Adrenal gland (tissue), 12 donors: ENCODE measurements around the gene OTX1. TPM values are rescaled to one million over a fixed set of nuclear protein-coding genes. Genes with fewer than 3 reads are reported as not detected.

Experiments used
- DNase-seq, 7 donors: peaks; one replicate each; pipeline ENCODE4 v3.0.0-alpha.2; 2019 to 2020
- H3K27ac ChIP-seq, 5 donors: fragments of 200-600 bp; sonication (generic) in 4 of 5; 1 replicate in 3 of 5; 2 replicates in 2 of 5; pipeline versions ENCODE4 v1.5.1 to v1.8.0; 2016 to 2020; ENCODE audit warnings: mild to moderate bottlenecking in 1 of 5
- H3K27me3 ChIP-seq: fragments of 200-600 bp; 2 replicates; pipeline ENCODE4 v1.8.0; 2021
- H3K36me3 ChIP-seq, 2 donors: fragments of 200-600 bp; replicated peaks in 1 of 2; 1 replicate in 1 of 2; 2 replicates in 1 of 2; pipeline versions ENCODE4 v1.5.1 to v1.8.0; 2018 to 2022
- H3K4me1 ChIP-seq, 2 donors: fragments of 200-600 bp; replicated peaks in 1 of 2; 1 replicate in 1 of 2; 2 replicates in 1 of 2; pipeline versions ENCODE4 v1.5.1 to v1.8.0; 2018 to 2021
- H3K4me3 ChIP-seq, 4 donors: fragments of 200-600 bp; sonication (generic) in 3 of 4; one replicate each; pipeline ENCODE4 v1.5.1; 2016 to 2018
- H3K9me3 ChIP-seq, 3 donors: fragments of 200-600 bp; sonication (generic) in 1 of 3; replicated peaks in 1 of 3; 1 replicate in 2 of 3; 2 replicates in 1 of 3; pipeline versions ENCODE4 v1.5.1 to v1.8.0; 2016 to 2021
- CTCF ChIP-seq, 6 experiments: fragments of 450-650 bp in 4 of 6; fragments of 200-600 bp in 2 of 6; sonication (generic) in 1 of 6; IDR thresholded peaks; 1 replicate in 5 of 6; 2 replicates in 1 of 6; pipeline versions ENCODE4 v1.5.1 to v1.8.0; 2016 to 2021; ENCODE audit warnings: antibody characterized with exemption in 6 of 6, mild to moderate bottlenecking in 2 of 6, moderate library complexity in 1 of 6
- POLR2A ChIP-seq, 2 donors: fragments of 450-650 bp; IDR thresholded peaks; one replicate each; pipeline ENCODE4 v1.6.1; 2017; ENCODE audit warnings: antibody characterized with exemption in 2 of 2, mild to moderate bottlenecking in 2 of 2, moderate library complexity in 1 of 2
- WGBS, 4 donors: extraction: QIAGEN DNeasy Blood & Tissue Kit in 2 of 4; methylation state at CpG; one replicate each; pipeline versions ENCODE4 v1.1.5 to v1.1.7; 2013 to 2017; 5-methylcytosine and 5-hydroxymethylcytosine counted together
- intact Hi-C, 2 donors: fragments of 100-400 bp; cut with DNase I; formaldehyde crosslinking; loops; one replicate each; pipeline versions ENCODE4 v1.14.1 to v1.15.0; 2022 to 2023
- polyA plus RNA-seq, 3 donors: library from polyadenylated mRNA; stranded (reverse); fragments of 200-250 nt in 2 of 3; fragments of 350-450 nt in 1 of 3; fragmentation: Illumina TruSeq in 1 of 3; extraction: RNeasy Lipid Tissue Mini Kit (QIAGEN cat#74804) in 1 of 3; gene quantifications; one replicate each; pipeline ENCODE4 v1.2.3, GENCODE V29; 2013 to 2014
- total RNA-seq, 9 donors: library from RNA; depleted of rRNA in 4 of 9; stranded (reverse); fragments of >200 nt in 4 of 9; fragments of 120-200 nt in 1 of 9; fragmentation: NEBNext Ultra II Directional in 1 of 9; extraction: Animal tissue kit (Norgen Biotek cat#: 25700) in 1 of 9; gene quantifications; one replicate each; pipeline versions ENCODE4 v1.1.0 to v1.2.4, GENCODE V29; 2013 to 2023
- donor health status: healthy with polysubstance abuse.
- donor health status: Bipolar disorder and iron deficiency.
- donor health status: DM: yes; HTN: yes; CAD: no.
- donor health status: DM: no; HTN: no; CAD: no.
- donor health status: DM: no; HTN: no; CAD: no.
- donor health status: DM: yes; HTN: yes; CAD: no.

Gene OTX1
- total and polyA plus RNA-seq, 12 donors = 0.24 TPM; not detected in 11

DNA sequence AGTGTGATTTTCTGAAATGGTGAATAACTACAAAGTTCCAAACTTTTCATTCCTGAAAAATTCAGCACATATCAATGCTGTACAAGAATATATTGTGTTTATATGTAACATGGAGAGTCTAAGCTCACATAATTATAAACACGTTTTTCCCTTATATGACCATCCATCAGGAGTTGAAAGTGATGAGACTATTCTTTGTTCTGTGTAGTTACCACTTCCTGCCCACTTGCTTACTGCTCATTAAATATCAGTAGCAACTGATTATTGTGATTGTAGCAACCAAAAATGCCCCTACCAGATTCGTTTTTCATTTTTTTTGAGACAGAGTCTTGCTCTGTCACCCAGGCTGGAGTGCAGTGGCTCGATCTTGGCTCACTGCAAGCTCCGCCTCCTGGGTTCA is 30.8 kb downstream of the OTX1 start:
- Histone ChIP-seq H3K36me3 (no peaks in the 10 kb centered on the region), H3K9me3 (no peaks in the 10 kb centered on the region), H3K4me1 (no peaks in the 10 kb centered on the region), H3K27ac (no peak overlapping the region), H3K4me3 (no peak overlapping the region), H3K27me3 (peaks cover 14% of the 10 kb centered on the region)
- 65 to 70% (median 68%) methylated on average over 4 of the region's 4 CpGs for WGBS, 4 donors
- no peak for TF ChIP-seq POLR2A (IDR thresholded peaks at IDR 0.05)
- TF ChIP-seq CTCF (IDR thresholded peaks at IDR 0.05) = no peak
- intact Hi-C loops = no loop called here
- no peak for DNase-seq

- DNase-seq = no peak
- TF ChIP-seq CTCF (IDR thresholded peaks at IDR 0.05) = no peak
- TF ChIP-seq POLR2A (IDR thresholded peaks at IDR 0.05) = no peak
- Histone ChIP-seq H3K27me3 (no peaks in the 10 kb centered on the region), H3K4me1 (no peaks in the 10 kb centered on the region), H3K36me3 (no peaks in the 10 kb centered on the region), H3K9me3 (no peaks in the 10 kb centered on the region), H3K27ac (no peak overlapping the region), H3K4me3 (no peak overlapping the region)
- WGBS, 4 donors = 38 to 50% (median 45%) methylated on average over 1 of the region's 1 CpG
- intact Hi-C loops = no loop called here
Observed at GRCh38 chr2:63086687-63087086, 36.1 kb downstream of the OTX1 start.

DNA sequence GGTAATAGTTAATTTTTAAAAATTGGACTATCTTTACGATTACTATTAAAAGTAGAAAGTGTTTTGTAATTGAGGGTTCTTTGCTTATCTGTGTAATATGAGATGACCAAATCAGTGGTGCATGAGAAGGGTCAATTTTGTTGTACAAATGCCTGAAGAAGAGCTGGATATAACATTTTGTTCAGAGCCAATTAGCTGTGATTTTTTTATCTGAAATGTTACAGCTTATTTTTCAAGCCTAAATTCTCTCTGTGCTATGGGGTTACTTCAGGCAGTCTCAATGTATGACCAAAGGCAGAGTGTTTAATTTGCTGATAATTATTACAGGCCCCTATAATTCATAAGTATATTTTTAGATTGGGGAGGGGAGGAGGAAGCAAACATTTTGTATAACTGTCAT is 41.8 kb downstream of the OTX1 start:
- Histone ChIP-seq H3K27me3 (peaks cover 4% of the 10 kb centered on the region), H3K4me1 (no peaks in the 10 kb centered on the region), H3K27ac (no peak overlapping the region), H3K4me3 (no peak overlapping the region), H3K36me3 (no peaks in the 10 kb centered on the region), H3K9me3 (no peaks in the 10 kb centered on the region)
- WGBS, 4 donors = 59 to 78% (median 66%) methylated on average over 1 of the region's 1 CpG
- DNase-seq = no peak
- intact Hi-C loops = no loop called here
- TF ChIP-seq CTCF (IDR thresholded peaks at IDR 0.05) (no peak), POLR2A (IDR thresholded peaks at IDR 0.05) (no peak)

- Histone ChIP-seq H3K36me3 (no peaks in the 10 kb centered on the region), H3K4me1 (no peaks in the 10 kb centered on the region), H3K27me3 (peaks cover 4% of the 10 kb centered on the region), H3K4me3 (no peak overlapping the region), H3K27ac (no peak overlapping the region), H3K9me3 (no peaks in the 10 kb centered on the region)
- WGBS, 4 donors = 0 to 58% (median 2%) methylated on average over 1 of the region's 1 CpG
- intact Hi-C loops = no loop called here
- TF ChIP-seq POLR2A (IDR thresholded peaks at IDR 0.05) = no peak
- no peak for TF ChIP-seq CTCF (IDR thresholded peaks at IDR 0.05)
- no peak for DNase-seq
Observed at GRCh38 chr2:63092857-63093256, 42.2 kb downstream of the OTX1 start.
